NCI-H1436 treated with DMSO at 0.1 percent for 48 hours (cell line): Measurements from ENCODE around the gene GRID1.
"Not testable (repeated sequence)": the region's sequence is repeated elsewhere in the genome, so short reads cannot be mapped to it uniquely, and the experiment has no call there.

Source experiments
- DNase-seq: peaks from one replicate; lab custom pipeline; 2025; lab: John Stamatoyannopoulos, UW

Gene GRID1

DNA sequence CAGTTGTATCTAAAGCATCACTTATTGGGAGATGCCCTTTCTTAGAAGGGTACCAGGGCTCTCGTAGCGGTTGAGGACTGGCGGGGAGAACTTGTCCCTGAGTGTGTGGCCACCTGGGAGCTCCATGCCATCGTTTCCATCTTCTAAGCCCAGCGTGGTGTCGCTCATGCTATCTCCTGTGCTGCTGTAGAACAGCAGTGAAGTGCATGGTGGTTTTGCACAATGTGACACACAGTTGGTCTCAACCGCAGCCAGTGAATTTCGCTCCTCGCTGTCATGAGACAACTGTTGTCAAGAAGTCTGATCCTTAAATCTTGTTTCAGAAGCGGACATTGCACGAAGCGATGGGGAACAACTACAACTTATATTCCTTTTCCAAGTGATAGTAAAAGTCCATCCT is 283.4 kb downstream of the GRID1 start:
- DNase-seq = no peak

DNA sequence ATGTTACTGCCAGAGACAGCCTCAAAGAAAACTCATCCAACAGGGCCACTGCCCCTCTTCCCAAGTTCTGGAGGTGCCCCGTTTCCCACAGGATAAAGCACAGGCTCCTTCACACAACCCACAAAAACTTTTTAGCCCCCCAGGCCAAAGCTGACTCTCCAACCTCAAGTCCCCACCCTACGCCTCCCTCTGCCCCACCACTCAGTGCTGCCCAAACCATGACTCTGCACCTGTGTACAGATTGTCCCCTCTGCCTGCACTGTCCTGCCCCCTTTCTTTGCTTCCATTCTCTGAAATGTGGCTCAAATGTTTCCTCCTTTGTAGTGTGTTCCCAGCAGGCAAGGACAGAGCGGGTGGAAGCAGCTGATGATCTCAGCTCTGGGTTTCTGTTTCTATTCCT is 284.0 kb downstream of the GRID1 start:
- DNase-seq = no peak

DNA sequence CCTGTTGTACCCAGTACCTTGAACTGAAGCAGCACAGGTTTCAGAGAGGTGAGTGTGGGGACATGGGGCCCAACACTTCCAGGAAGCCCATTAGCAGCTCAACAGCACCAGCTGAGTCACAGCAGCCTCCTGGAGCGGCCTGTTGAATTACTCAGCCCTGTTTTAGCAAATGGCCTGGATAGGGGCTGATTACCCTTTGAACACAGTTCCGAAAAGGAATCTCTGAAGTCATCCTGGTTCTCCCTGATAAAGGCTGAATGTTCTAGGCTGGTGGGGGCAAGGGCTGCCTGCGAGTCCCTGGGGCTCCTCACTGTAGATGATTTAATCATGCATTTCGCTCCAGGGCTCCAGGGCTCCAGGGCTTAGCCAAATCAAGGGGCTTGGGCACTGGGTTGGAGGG is 287.5 kb downstream of the GRID1 start:
- no peak for DNase-seq

DNA sequence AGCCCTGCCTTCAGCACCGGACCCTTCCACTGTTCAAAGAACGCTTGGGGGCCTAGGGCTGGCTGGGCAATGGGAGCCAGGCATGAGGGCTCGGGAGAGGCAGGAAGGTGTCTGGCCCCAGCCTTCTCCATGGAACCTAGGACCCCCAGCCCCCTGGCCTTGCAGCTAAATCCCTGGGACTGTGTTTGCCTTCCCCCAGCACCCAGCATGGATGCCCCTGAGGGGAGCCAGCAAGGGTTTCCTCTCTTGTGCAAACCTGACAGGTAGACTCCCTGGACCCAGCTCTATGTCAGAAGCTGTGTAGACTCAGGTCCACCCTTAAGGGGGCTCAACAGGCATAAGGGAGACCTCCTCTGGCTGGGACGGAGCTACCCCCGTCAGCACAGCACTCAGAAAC is 288.0 kb downstream of the GRID1 start:
- no peak for DNase-seq

DNA sequence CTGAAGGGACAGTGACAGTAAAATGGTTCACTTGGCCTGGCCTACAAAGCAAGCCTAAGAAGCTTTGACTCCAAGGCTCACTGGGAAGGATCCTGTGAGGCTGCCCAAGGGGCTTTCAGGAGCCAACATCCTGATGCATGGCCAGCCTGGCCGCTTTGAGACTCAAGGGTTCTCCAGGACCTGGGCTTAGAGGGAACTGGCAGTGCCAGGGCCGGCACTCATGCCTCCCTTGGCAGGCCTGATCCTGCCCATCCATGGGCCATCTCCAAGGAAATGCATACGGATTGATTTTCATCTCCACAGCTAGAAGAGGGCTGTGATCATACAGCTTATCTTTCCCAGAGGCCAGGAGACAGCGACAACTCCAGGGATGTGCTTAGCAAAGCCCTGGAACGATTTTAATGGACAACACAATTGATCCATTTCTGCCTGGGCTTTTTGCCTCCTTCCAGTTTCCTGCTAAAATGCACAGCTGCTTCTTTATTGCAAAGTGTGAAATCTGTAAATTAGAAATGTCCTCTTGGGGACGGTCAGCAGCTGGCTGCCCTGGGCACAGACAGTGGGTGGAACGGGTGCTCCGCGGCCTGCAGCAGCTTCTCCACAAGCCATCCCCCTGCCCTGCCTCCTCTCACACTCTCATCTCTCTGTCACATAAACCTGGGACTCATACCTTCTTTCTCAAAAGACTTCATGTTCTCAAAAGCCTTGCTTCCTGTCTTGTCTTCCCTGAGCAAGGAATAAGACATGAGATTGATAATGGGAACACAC is 288.5 kb downstream of the GRID1 start:
- DNase-seq = no peak

DNA sequence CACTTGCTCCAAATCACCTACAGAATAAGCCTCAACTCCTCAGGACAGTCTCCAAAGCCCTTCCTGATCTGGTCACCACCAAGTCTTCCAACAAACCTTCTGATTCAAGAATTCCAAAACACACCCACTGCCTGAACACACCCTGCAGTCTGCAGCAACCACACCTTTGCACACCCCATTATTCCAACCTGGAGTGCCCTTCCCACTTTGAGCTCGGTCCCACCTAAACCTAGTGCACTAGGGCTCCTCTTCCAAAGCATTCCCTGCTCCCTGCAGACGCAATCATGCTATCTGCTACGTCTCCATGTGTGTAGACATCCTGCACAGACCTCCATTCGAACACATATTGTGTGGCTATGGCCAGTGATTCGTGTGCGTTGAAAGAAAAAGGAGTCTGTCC is 289.3 kb downstream of the GRID1 start:
- DNase-seq = no peak

DNA sequence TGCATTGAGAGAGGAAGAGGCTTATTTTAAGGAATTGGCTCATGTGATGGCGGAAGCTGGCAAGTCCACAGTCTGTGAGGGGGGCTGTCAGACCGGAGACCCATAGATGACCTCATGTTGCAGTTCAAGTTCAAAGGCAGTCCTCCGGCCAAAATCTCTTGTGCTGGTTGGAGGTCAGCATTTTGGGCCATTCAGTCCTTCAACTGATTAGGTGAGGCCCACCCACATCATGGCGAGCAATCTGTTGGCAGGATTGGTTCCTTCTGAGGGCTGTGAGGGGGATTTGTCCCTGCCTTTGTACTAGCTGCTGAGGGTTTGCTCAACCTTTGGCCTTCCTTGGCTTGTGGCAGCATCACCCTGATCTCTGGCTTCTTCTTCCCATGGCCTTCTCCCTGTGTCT is 290.1 kb downstream of the GRID1 start:
- not testable (repeated sequence) for DNase-seq

DNA sequence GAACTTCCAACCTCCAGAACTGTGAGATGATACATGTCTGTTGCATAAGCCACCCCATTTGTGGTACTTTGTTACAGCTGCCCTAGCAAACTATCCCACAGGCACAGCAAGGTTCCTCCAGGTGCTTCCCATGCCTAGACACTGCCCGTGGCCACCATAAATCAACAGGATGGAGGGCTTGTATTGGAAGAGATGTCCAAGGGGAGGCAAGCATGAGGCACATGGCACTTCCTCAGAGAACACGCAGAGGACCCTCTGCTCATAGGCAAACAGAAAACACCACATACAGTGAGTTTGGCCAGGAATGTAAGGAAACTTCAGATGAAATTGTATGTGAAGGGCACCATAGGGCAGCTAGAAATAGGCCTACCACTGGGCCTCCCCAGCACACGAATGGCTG is 291.1 kb downstream of the GRID1 start:
- no peak for DNase-seq

DNA sequence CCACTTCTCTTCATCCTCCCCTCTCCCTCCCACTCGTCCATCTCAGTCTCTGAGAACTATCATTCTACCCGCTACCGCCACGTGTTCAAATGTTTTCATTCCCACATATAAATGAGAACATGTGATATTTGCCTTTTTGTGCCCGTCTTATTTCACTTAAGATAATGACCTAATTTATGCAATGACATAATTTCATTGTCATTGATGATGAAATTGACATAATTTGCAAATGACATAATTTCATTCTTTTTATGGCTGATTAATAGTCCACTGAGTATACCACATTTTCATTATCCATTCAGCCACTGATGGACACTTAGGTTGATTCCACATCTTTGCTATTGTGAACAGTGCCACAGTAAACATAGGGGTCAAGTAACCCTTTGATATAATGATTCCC is 292.3 kb downstream of the GRID1 start:
- DNase-seq = no peak

DNA sequence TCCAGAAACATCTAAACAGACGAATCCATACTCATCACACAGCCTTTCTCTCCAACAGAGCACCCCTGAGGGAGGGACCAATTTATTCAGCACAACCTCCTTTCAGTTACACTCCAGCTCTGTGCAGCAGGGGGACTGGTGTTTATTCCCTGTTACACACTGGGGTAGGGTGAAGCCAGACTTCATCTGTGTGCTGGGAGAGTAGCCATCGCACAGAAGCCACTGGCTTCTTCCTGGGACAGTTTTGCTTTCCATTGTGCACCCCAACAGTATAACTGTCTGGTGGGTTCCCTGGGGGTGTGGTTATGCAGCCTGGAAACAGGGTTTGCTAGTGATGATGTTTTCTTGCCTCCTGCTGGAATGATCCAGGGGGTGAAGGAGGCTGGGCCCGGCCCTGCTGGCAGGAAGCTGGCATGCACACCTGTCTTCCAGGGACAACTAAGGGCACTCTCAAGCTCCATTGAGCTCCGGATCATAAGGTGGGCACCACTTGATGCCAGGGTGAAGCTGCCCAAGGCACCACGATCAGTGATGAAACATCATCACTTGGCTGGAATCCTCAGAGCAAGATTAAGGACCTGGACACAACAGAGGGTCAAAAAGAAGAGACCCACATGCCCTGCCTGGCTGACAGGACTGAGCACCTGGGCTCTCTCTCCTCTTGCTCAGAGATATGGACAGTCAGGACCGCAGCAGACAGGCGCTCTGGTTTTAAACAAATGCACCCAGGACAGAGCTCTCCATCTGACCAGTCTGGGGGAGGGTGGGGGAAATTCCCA is 293.2 kb downstream of the GRID1 start:
- no peak for DNase-seq

DNA sequence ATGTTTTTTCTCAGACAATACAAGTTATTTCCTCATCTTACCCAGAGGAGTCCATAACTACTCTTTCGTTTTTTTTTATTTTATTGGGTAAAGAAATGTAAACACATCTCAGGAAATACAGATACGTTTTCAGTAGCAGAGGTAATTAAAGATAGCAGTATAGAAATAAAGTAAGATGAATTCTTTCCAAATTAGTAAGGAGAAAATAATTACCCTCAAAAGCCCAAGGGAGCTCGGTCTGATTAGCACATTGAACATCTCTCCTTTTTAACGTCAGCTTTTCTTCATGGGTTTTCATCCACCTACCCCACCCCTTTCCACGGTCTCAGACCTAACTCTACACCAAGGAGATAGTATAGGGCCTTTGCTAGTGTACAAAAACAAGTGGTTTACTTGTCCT is 294.2 kb downstream of the GRID1 start:
- DNase-seq = no peak

DNA sequence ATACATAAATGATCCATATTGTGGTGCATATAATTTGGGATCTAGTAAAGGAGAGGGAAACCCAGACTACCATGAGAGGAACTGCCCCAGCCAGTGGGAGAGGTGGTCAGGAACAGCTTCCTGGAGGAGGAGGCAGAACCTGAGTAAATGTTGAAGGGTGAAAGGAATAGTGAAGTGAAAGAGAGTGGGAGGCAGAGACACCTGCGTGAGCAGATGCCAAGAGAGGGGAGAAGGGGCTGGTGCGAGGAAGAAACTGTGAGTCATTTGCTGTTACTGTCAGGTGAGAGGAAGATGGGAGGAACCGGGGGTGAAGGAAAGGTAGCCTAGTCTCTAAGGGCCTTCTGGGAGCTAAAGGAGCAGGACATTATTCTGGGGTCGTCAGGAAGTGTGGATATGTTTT is 294.8 kb downstream of the GRID1 start:
- DNase-seq = no peak

DNA sequence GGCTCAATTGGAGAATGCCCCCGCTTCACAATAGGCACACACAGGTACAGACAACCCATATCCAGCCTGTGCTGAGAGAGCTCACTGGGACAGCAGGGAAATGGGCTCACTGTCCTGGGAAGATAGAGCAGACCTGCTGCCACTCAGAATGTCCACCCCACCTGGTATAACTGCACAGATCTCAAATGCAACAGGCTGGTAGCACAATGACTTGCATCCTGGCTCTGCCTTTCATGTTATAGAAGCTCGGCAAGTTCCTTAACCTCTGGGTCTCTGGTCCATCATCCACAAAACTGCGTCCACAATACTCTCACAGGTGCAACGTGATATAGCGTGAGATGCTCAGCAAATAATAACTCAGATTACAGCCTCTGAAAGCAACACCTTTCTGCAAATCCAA is 295.4 kb downstream of the GRID1 start:
- DNase-seq = no peak

DNA sequence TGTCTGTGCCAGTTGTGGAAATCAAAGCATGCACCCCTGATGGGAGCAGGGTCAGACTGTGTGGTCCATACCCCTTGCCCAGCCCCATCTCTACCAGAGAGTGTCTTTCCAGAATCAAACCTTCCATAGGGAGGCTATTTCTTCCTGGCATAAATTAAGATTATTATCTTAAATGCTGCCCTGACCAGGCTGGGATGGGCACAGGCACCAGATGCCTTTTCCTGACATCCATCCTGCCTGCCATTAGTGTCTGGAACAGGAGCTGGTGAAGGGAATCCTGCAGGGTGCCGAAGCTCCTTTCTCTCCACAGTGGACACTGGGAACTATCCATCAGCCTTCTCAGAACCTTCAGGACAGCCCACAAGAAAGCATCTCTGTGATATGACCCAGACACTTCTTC is 296.3 kb downstream of the GRID1 start:
- DNase-seq = no peak

DNA sequence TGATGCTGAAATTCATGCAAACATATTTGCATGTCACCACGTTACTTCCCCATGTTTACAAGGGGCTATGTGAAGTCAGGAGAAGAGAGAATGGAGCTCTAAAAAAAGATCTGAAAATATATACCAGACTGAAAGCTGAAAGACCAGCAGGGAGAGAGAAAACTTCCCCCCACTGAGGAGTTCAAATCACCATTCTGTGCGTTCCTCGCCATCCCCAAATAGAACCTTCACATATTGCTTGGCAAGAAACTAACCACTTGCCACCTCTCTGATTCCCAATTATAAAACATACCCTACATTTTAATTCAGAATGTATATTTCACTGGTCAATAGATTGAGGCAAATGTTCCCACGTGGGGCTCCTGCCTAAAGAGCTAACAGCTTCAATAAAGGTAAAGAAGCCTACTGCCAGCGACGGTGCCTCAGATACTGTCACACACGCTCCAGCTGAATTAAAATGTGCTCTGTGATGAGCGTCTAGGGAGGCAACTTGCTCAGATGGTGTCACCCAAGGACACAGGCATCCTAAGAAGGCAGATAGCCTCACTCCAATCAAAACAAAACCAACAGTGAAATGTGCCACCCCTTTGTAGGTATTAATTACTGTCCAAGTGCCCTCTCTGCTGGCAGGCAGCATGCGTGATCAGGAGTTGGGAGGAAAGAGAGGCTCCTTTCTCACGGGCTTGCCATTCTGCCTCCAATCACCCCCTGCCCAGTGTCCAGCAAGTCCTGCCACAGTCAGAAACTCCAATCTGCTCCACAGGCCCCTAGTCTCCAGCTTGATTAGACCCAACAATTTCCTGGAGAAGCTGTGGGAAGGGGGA is 298.2 kb downstream of the GRID1 start:
- no peak for DNase-seq

DNA sequence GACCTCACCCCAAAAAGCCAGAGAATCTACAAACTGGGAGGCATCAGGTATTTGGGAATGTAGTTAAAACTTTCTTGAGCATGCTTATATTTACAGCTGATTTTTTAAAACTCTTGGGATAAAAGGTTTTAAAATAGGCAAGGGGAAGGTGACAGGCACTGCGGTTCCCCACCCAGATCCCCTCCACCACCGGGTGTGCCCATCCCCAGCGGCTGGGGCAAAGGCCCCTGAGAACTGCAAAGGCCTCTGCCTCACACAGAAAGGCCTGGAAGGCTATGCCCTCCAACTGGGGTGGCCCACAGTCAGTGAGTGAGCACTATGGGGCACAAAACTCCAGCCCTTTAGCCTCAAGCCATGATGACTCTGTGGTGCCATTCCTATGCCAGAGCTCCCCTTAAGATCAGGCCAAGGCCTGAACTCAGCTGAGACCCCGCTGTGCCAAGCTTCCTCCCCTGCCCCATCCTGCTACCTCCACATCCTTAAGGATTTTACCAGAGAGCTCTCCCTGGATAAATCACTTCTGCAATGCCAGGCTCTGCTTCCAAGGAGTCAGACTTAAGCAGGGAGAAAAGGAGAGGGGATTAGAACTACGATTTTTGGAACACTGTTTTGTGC is 299.1 kb downstream of the GRID1 start:
- no peak for DNase-seq

DNA sequence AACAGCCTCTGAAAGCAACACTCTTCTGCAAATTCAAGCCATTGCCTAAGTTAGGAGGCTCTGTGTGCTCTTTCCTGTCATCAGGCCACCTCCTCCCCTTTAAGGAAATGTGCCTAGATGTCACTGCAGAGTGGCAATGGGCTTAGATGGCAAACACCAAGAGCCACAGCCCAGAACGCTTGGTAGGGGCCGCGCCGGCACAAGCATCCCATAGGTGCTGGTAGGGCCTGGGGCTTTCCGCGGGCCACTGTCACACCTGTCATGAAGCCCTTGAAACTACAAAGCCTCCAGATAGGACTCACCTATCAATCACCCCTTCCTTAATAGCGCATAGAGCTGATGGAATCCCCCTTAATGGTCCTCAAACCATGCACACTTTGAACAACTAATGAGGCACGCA is 299.9 kb downstream of the GRID1 start:
- no peak for DNase-seq

DNA sequence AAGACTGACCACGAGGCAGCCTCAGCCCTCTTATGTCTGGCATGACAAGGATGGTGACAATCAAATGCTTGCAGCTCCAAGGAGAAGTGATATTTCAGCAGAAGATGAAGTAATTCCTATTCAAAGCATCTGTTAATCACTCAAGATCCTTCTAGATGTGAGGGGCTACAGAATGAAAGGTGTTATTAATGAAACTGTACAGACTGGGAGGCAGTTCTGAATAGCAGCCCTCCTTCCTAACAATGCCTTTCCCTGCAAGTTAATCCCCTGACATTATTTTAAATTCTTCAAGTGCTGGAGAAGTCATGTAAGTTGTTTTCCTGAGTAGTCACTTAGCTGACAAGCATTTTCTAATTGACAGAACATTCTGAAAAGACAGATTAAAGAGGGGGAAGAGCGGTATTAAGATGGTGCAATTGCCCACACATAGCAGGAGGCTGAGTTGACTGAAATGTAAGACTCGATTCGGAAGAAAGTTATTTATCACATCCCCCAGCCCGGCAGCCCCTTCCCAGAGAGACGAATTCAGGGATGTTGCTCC is 300.8 kb downstream of the GRID1 start:
- no peak for DNase-seq

DNA sequence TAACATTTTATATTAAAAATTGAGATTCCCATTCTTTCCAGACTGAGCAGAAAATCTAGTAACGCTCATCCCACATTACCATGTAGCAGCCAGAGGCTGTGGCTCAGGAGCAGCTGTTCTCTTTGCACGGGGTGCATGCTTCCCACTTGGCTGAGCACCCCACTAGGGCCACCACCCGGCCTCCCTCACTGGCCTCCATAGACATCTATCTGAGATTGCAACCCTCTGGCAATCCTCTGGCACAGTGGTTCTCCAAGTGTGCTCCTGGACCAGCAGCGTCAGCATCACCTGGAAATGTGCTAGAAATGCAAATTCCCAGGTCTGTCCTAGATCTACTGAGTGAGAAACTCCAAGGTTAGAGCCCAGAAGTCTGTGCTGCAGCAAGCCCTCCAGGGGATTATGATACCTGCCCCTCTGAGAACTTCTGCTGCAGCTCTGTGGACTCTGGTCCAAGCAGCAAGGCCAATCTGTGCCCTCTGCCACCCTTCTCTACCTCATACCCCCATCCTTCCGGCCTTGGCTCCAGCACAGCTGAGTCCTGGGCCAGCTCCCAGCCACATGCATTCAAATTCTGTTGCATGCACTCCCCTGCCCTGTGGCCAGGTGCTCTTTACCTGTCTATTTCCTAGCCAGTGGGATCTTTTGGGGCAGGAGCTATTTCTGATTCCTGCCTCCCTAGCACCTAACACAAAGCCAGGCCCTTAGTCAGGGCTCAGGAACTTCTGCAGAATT is 301.5 kb downstream of the GRID1 start:
- DNase-seq = no peak

DNA sequence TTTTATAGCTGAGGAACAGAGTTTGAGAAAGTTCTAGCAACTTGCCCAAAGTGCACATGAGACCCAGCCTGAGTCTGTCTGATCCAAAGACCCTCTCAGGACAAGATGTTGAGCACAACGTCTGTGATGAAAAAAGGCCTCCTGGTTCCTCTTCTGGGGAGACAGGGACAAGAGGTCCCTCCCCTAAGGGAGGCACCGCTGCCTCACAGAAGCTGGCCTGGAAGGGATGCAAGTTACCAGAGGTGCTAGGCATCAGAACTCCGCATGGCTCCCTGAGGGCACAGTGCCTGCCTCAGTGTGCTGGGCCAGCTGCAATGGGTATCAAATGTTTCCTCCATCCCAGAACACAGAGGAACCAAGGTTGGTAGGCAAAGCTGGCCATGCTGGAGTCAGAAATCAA is 302.4 kb downstream of the GRID1 start:
- DNase-seq = no peak

DNA sequence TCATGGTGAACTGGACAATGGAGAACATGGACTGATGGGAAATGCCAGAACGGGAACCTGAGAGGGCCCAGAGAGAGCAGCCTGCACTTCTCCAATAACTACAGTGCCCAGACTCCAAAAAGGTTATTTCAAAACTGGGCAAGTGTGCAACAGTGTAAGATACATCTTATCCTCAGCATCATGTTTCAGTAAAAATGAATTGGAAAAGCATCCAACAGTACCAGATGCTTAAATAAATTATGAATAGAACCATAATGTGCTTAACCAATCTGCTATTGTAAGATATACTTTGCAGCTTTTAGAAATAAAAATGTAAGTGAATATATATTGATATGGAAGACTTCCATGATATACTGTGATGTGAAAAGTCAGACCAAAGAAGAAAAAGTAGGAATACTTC is 303.3 kb downstream of the GRID1 start:
- DNase-seq = no peak
